ENCODE results near the gene SFRP5. TPM values are rescaled to one million over a fixed set of nuclear protein-coding genes. Genes with fewer than 3 reads are reported as not detected.

SFRP5 gene
- total and polyA plus RNA-seq, 2 donors (not counting 3 experiments of a cell fraction or from before 2014, with no cell fraction given), result not detected

GRCh38 chr10:97784200-97784810 lies 12.5 kb upstream of the SFRP5 start:
- no peak for FAIRE-seq
- dilution Hi-C loops (cut with MboI; ENCODE audit: extremely low pct_ligation_motif_present, low sequenced_read_pairs), result no loop called here

More at GRCh38 chr10:97784200-97784810, 12.5 kb upstream of the SFRP5 start:
- H3K4me2 ChIP-seq (ENCODE audit: insufficient read depth, low read length), result no peak overlapping the region
- no peaks in the 10 kb centered on the region for H4K20me1 ChIP-seq (replicated peaks; ENCODE audit: control insufficient read depth, extremely low read depth, insufficient read depth, low read length)
- no peaks in the 10 kb centered on the region for H3K9me3 ChIP-seq (replicated peaks; ENCODE audit: control insufficient read depth, insufficient read depth, low read length)
- ChIA-PET POLR2A (interaction anchor here (0.7 kb wide), 1 partner anchor 23 kb away, joined by 4 read pairs; no protein-coding TSS in a partner anchor), CTCF (interaction anchor here (1.0 kb wide), 1 partner anchor 9 kb away, joined by 3 read pairs; no protein-coding TSS in a partner anchor)
- no peak overlapping the region for H3K9ac ChIP-seq (replicated peaks; ENCODE audit: extremely low read depth, insufficient read depth, low read length)
- no TSS peak for BruUV-seq (replicated peaks)
- H2AFZ ChIP-seq (ENCODE audit: low read depth, low read length), result no peak overlapping the region
- H3K27me3 ChIP-seq (ENCODE audit: control insufficient read depth in 2 of 2, insufficient read depth in 2 of 2, low read length in 2 of 2), result peaks cover 3 to 6% of the 10 kb centered on the region in 2 experiments
- intact Hi-C loops (cut with micrococcal nuclease), result no loop called here
- H3K4me1 ChIP-seq (ENCODE audit: control insufficient read depth, extremely low read depth, insufficient read depth, low read length), result peaks cover 4% of the 10 kb centered on the region
- no peak for DNase-seq (ENCODE audit: low read depth, low spot score)
- H3K9me1 ChIP-seq (replicated peaks; ENCODE audit: control insufficient read depth, extremely low read depth, insufficient read depth, low read length), result no peaks in the 10 kb centered on the region
- H3K36me3 ChIP-seq (ENCODE audit: control insufficient read depth in 2 of 2, extremely low read depth in 1 of 2, insufficient read depth in 2 of 2, low read length in 2 of 2), result no peaks in the 10 kb centered on the region
- H3K27ac ChIP-seq (ENCODE audit: insufficient read depth, low read depth, low read length), result no peak overlapping the region
- H3K79me2 ChIP-seq (ENCODE audit: control insufficient read depth, insufficient read depth, low read length), result no peaks in the 10 kb centered on the region
- H3K4me3 ChIP-seq (replicated peaks in 1 of 3; ENCODE audit: insufficient read depth in 1 of 3, low read depth in 1 of 3, low read length in 3 of 3), result no peak overlapping the region
- TF ChIP-seq MAX (IDR thresholded peaks at IDR 0.05; ENCODE audit: insufficient read depth, insufficient read length) (no peak), MYC (IDR thresholded peaks at IDR 0.05; ENCODE audit: low read depth, low read length) (no peak), POLR2AphosphoS5 (IDR thresholded peaks at IDR 0.05; ENCODE audit: insufficient read depth, low read depth, low read length) (no peak), POLR2A (IDR thresholded peaks at IDR 0.05; ENCODE audit: low read depth, low read length) (no peak), EZH2 (IDR thresholded peaks at IDR 0.05; ENCODE audit: borderline replicate concordance, low read depth, low read length, severe bottlenecking) (no peak), FOS (IDR thresholded peaks at IDR 0.05; ENCODE audit: borderline replicate concordance, insufficient read depth, low read length) (no peak), GATA2 (IDR thresholded peaks at IDR 0.05; ENCODE audit: insufficient read depth, insufficient read length, low read depth, low read length) (no peak), JUN (IDR thresholded peaks at IDR 0.05; ENCODE audit: borderline replicate concordance, insufficient read depth, insufficient read length, low read depth) (no peak)
- TF ChIP-seq, protein P1, sequence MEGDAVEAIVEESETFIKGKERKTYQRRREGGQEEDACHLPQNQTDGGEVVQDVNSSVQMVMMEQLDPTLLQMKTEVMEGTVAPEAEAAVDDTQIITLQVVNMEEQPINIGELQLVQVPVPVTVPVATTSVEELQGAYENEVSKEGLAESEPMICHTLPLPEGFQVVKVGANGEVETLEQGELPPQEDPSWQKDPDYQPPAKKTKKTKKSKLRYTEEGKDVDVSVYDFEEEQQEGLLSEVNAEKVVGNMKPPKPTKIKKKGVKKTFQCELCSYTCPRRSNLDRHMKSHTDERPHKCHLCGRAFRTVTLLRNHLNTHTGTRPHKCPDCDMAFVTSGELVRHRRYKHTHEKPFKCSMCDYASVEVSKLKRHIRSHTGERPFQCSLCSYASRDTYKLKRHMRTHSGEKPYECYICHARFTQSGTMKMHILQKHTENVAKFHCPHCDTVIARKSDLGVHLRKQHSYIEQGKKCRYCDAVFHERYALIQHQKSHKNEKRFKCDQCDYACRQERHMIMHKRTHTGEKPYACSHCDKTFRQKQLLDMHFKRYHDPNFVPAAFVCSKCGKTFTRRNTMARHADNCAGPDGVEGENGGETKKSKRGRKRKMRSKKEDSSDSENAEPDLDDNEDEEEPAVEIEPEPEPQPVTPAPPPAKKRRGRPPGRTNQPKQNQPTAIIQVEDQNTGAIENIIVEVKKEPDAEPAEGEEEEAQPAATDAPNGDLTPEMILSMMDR (IDR thresholded peaks at IDR 0.05; ENCODE audit: extremely low read depth in 1 of 2, insufficient read depth in 1 of 2, low read depth in 1 of 2, low read length in 2 of 2), result no peak

Data from endothelial cell of umbilical vein (primary cell).